HUES64 (cell line): ENCODE results near the gene RHOB.
"Not testable (repeated sequence)": the region's sequence is repeated elsewhere in the genome, so short reads cannot be mapped to it uniquely, and the experiment has no call there.

Experiments
- H3K27ac ChIP-seq: 2 replicates; pipeline ENCODE4 v1.7.0; 2013; ENCODE audit warnings: low read depth, low read length, inconsistent platforms
- H3K27me3 ChIP-seq: 2 replicates; pipeline ENCODE4 v1.6.1; 2013; ENCODE audit warnings: mild to moderate bottlenecking, low read length; ENCODE audit not compliant: insufficient read depth
- H3K36me3 ChIP-seq: 2 replicates; pipeline ENCODE4 v1.6.1; 2013; ENCODE audit warnings: mild to moderate bottlenecking, low read length; ENCODE audit not compliant: insufficient read depth
- H3K4me1 ChIP-seq: 2 replicates; pipeline ENCODE4 v1.6.1; 2013; ENCODE audit warnings: mild to moderate bottlenecking, low read length, moderate library complexity; ENCODE audit not compliant: insufficient read depth
- H3K4me3 ChIP-seq: 2 replicates; pipeline ENCODE4 v1.5.1; 2013; ENCODE audit warnings: mild to moderate bottlenecking, low read length, moderate library complexity
- H3K9ac ChIP-seq: 2 replicates; pipeline ENCODE4 v1.6.1; 2013; ENCODE audit warnings: mild to moderate bottlenecking, low read depth, low read length
- H3K9me3 ChIP-seq: 2 replicates; pipeline ENCODE4 v1.6.1; 2013; ENCODE audit warnings: low read depth, low read length; ENCODE audit not compliant: insufficient read depth
- WGBS: fragments of 150-250, 120-280 bp; methylation state at CpG from one replicate; pipeline ENCODE4 v1.1.7; 2013; ENCODE audit warnings: missing lambda C conversion rate; 5-methylcytosine and 5-hydroxymethylcytosine counted together

Gene RHOB

DNA sequence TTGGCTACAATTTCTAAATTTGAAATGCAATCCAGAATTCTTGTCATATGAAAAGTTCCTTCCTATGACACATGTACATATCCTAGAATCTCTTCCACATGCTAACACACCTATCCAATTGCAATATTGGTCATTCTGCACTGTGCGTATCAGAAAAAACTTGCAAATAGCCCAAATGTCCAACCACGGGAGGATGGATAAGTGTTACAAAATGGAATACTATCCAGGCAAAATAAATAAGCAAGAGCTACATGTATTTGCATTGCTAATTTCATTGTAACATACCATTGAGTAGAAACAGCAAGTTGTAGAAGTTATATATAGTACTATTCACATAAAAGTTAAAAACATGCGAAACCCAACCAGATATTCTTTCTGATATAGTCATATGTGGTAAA is 15.6 kb upstream of the RHOB start:
- WGBS, result 96% methylated on average over 2 of the region's 3 CpGs
- Histone ChIP-seq H3K27ac (no peak overlapping the region), H3K27me3 (no peaks in the 10 kb centered on the region), H3K4me3 (no peak overlapping the region), H3K36me3 (no peaks in the 10 kb centered on the region), H3K9ac (no peak overlapping the region), H3K4me1 (no peaks in the 10 kb centered on the region), H3K9me3 (no peaks in the 10 kb centered on the region)

DNA sequence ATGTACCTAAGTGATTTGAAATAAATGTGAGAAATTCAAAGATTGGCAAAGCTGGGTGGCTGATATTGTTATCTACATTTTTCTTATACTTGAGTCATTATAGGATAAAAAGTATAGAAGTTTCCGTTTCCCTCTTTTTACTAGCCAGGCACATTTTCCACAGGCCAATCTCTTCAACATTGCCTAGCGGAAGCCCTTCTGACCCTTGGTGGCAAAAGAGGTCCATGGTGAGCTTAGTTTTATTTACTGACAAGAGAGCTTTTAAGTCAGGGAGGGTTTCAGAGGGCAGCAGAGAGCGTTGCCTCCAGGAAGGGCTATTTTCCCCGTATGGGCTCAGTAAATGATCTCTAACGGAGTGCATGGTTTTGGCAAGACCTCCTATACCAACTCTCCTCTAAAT is 15.1 kb upstream of the RHOB start:
- no peaks in the 10 kb centered on the region for H3K9me3 ChIP-seq
- no peak overlapping the region for H3K9ac ChIP-seq
- H3K27ac ChIP-seq, result no peak overlapping the region
- H3K4me3 ChIP-seq, result no peak overlapping the region
- no peaks in the 10 kb centered on the region for H3K27me3 ChIP-seq
- no peaks in the 10 kb centered on the region for H3K36me3 ChIP-seq
- 76% methylated on average over 4 of the region's 5 CpGs for WGBS
- no peaks in the 10 kb centered on the region for H3K4me1 ChIP-seq

DNA sequence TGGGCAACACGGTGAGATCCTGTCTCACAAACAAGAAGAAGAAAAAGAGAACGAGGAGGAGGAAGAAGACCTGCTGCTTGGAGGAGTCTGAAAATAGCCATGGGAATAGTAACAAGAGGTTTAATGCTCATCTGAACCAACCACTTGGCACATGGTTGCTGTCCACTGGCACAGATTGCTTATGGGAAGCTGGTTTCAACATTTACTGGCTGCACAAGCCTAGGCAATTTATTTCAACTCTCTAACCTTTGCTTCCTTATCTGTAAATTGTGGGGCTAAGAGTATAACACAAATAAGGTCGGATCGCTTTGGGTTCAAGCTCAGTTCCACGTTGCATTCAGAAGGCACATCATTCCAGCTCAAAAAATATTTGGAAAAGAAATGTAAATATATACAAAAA is 14.2 kb upstream of the RHOB start:
- Histone ChIP-seq H3K36me3 (no peaks in the 10 kb centered on the region), H3K27me3 (no peaks in the 10 kb centered on the region), H3K4me3 (no peak overlapping the region), H3K4me1 (no peaks in the 10 kb centered on the region), H3K27ac (no peak overlapping the region), H3K9ac (no peak overlapping the region), H3K9me3 (no peaks in the 10 kb centered on the region)
- WGBS, result 92% methylated on average over 2 of the region's 5 CpGs

DNA sequence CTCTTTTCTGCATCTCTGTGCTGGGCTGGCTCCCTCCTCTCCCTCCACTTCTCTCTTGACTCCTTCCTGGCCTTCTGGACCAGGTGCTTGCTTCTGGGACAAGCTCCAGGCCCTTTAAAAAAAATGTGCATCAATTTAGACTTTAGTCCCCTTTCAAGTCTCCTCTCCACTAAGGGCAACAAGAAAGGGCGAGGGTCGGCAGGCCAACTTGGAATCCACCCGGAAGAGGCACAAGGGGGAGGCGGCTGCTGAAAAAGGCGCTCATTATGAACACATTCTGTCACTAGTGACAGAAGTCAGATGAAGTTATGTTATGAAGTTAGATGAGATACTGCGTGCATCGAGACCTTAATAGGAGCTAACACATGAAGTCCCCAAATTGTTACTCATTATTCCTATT is 13.6 kb upstream of the RHOB start:
- Histone ChIP-seq H3K9me3 (no peaks in the 10 kb centered on the region), H3K36me3 (no peaks in the 10 kb centered on the region), H3K9ac (no peak overlapping the region), H3K4me1 (no peaks in the 10 kb centered on the region), H3K27ac (no peak overlapping the region), H3K27me3 (no peaks in the 10 kb centered on the region), H3K4me3 (no peak overlapping the region)
- WGBS, result 93% methylated on average over 5 of the region's 7 CpGs

DNA sequence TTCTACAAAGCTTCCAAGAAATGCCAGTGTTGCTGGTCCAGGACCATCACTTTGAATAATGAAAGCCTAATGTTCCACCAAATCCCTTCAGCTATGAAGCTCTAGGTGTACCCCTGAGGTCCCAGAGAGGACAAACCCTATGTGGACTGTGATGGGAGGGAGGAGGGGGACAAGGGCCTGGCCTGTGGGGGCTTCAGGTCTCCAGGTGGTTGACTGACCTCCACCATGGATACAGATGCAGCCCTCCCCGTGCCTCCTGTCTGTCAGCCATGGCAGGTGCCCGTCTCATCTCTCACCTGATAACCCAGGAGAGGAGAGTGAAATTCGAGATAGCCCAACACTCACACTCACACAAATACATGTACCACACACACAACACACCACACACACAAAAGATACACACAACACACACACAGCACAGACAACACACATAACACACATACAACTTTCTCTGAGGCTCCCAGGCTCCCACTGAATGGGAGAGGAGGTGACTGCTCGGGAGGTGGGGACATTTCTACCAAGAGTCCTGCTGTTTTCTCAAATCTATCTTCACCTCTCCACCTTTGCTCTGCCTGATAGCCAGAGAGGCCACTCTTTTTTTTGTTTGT is 12.8 kb upstream of the RHOB start:
- H3K9ac ChIP-seq, result no peak overlapping the region
- no peaks in the 10 kb centered on the region for H3K4me1 ChIP-seq
- H3K27me3 ChIP-seq, result no peaks in the 10 kb centered on the region
- no peak overlapping the region for H3K4me3 ChIP-seq
- H3K9me3 ChIP-seq, result no peaks in the 10 kb centered on the region
- no peaks in the 10 kb centered on the region for H3K36me3 ChIP-seq
- no peak overlapping the region for H3K27ac ChIP-seq
- 81% methylated on average over 4 of the region's 4 CpGs for WGBS

DNA sequence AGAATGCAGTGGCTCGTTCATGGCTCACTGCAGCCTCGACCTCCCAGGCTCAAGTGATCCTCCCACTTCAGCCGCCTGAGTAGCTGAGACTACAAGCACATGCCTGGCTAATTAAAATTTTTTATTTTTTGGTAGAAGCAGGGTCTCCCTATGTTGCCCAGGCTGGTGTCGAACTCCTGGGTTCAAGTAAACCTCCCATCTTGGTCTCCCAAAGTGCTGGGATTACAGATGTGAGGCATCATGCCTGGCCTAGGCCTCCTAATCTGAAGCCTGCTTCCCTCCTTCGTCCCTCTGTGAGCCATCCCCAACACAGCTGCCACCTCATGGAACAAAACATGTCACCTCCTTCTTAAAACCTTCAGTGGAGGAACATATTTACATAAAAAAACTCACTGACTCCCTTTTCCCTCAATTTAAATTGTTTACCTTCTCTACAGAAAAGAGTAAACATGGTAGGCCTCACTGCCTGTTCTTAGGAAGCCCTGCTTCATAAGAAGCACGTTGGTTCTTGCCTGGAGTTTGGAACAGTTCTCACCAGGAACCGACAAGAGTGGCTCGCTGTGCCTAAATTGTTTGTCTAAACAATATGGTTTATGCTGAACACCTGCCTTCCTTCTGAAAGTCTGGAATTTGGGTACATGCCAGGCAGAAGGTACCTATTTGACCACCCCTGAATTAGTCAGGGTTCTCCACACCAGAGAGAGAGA is 12.1 kb upstream of the RHOB start:
- Histone ChIP-seq H3K4me3 (no peak overlapping the region), H3K9ac (no peak overlapping the region), H3K27ac (no peak overlapping the region), H3K27me3 (no peaks in the 10 kb centered on the region), H3K36me3 (no peaks in the 10 kb centered on the region), H3K4me1 (no peaks in the 10 kb centered on the region), H3K9me3 (no peaks in the 10 kb centered on the region)
- 83% methylated on average over 8 of the region's 8 CpGs for WGBS

DNA sequence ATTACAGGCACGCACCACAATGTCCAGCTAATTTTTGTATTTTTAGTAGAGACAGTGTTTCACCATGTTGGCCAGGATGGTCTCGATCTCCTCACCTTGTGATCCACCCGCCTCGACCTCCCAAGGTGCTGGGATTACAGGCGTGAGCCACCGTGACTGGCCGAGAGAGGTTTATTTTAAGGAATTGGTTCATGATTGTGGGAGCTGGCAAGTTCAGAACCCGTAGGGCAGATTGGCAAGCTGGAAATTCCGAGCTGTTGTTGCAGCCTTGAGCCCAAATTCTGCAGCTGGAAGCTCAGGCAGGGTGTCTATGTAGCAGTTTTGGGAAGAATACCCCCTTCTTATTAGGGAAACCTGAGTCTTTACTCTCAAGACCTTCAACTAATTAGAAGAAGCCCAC is 11.4 kb upstream of the RHOB start:
- H3K36me3 ChIP-seq, H3K4me3 ChIP-seq, H3K9me3 ChIP-seq, H3K27ac ChIP-seq, H3K27me3 ChIP-seq, H3K9ac ChIP-seq, H3K4me1 ChIP-seq: not testable (repeated sequence)
- 95% methylated on average over 9 of the region's 9 CpGs for WGBS

DNA sequence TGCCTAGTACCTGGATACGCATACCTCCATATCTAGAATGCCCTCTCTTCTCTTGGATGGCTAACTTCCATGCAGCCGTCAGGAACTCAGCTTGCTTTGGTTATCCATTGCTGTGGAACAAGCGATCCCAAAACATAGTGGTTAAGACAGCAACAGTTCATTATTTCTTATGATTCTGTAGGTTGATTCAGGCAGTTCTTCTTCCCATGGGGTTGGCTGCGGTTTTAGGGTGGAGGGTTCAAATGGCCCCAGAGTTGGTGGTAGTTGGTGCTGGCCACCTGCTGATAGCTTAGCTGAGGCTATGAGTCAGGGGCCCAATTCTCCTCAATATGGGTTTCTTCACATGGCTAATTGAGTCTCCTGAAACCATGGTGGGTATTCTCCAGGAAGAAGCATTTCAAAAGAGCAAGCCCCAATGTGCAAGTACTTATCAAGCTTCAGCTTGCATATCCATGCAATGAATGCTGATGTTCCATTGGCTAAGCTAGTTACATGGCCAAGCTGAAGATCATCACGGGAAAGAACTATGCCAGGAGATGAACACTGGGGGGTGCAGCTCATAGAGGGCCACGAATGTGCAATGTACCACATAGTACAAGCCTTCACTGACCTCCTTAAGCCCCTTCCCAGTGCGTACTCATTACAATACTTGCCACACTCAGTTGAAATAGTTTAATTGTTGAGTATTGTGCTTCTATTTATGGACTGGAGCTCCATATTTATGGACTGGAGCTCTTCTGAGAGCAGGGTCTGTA is 10.0 kb upstream of the RHOB start:
- H3K27ac ChIP-seq, result no peak overlapping the region
- 92% methylated on average over 6 of the region's 7 CpGs for WGBS
- no peaks in the 10 kb centered on the region for H3K36me3 ChIP-seq
- H3K9me3 ChIP-seq, result no peaks in the 10 kb centered on the region
- H3K4me3 ChIP-seq, result no peak overlapping the region
- no peaks in the 10 kb centered on the region for H3K27me3 ChIP-seq
- H3K9ac ChIP-seq, result no peak overlapping the region
- peaks cover 5% of the 10 kb centered on the region for H3K4me1 ChIP-seq

DNA sequence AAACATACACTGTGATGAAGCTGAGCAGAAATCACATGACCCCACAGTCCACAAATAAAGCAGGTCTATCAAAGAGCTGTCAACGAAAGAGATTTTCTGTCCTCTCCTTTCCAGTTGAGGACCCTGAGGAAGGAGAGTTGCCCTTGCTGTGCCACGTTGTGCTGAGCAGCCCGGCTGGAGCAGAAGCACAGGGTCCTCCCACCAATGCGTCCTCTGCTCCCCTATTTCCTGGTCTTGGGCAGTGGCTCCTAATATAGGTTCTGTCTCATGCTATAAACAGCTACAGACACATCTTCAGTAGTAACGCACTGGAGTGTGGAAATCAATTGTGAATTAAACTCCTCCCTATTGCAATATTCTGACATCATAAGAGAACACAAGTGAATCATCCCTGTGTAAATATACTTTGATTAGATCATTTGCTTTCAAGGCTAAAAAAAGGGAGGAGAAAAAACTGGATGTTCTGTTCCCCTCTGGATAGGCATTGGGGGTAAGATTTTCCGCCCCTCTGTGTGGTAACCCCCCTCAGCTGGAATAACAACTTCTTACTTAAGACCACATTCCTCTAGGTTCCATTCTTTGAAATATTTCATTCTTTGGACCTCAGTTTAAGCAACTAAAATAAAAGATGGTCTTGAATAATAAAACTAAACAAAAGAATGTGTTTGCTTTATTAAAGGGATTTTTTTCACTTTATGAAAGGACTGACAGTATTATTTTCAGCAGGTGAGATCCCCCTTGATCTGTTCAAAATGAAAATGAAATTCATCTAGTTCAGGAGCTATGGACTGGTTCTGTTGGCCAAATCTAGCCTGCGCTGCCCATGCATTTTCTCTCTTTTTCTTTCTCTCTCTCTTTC is 8.3 kb upstream of the RHOB start:
- WGBS, result 86% methylated on average over 6 of the region's 7 CpGs
- Histone ChIP-seq H3K4me1 (peaks cover 8% of the 10 kb centered on the region), H3K9me3 (no peaks in the 10 kb centered on the region), H3K27me3 (no peaks in the 10 kb centered on the region), H3K36me3 (no peaks in the 10 kb centered on the region), H3K9ac (no peak overlapping the region), H3K4me3 (no peak overlapping the region), H3K27ac (no peak overlapping the region)

DNA sequence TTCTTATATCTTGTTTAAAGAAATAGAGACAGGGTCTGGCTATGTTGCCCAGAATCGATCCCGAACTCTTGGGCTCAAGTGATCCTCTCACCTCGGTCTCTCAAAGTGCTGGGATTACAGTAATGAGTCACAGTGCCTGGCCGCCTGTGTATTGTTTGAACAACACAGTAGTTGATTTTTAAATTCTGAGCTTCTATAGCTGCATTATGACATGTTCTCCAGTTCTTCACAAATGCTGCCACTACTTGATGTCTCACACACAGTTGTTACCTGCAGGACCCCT is 7.7 kb upstream of the RHOB start:
- WGBS, result 89% methylated on average over 4 of the region's 4 CpGs
- H3K9ac ChIP-seq, result no peak overlapping the region
- H3K4me1 ChIP-seq, result peaks cover 12% of the 10 kb centered on the region
- no peak overlapping the region for H3K27ac ChIP-seq
- no peaks in the 10 kb centered on the region for H3K27me3 ChIP-seq
- no peaks in the 10 kb centered on the region for H3K9me3 ChIP-seq
- H3K36me3 ChIP-seq, result no peaks in the 10 kb centered on the region
- H3K4me3 ChIP-seq, result no peak overlapping the region

DNA sequence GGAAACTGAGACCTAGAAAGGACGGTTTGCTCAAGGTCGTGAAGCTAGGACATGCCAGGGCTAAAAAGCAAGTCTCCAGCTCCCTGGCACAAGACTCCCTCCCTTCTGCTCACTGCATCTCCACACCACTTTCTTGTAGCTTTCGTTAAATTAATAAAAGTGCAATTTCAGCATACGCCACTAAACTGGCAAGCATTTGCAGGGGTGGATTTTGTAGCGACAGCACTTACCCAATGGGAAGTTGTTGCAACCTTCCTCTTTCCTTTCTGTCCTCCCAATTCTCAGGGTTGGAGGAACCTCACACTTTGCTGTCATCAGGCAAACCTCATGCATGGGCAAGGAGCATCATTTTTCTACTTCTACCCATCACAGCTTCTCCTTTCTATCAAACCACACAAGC is 7.4 kb upstream of the RHOB start:
- Histone ChIP-seq H3K36me3 (no peaks in the 10 kb centered on the region), H3K4me3 (no peak overlapping the region), H3K4me1 (peaks cover 15% of the 10 kb centered on the region), H3K27ac (no peak overlapping the region), H3K9ac (no peak overlapping the region), H3K9me3 (no peaks in the 10 kb centered on the region), H3K27me3 (0 out of 2 replicates have a peak, but pooled peaks cover under 1% of the 10 kb centered on the region)
- WGBS, result 94% methylated on average over 5 of the region's 5 CpGs
